Activated T-cell treated with anti-CD3 and anti-CD28 coated beads, Interleukin-2, amount 50 U/mL, for 4 hours (primary cell): Measurements from ENCODE around the gene PLA2G2F. TPM values are rescaled to one million over a fixed set of nuclear protein-coding genes. Genes with fewer than 3 reads are reported as not detected.

Experiments used
- ATAC-seq, 2 donors: fragments of 200-7000 bp; cut with Tn5 transposase; one replicate each; pipeline ENCODE4 v1.10.0; 2021
- DNase-seq: peaks from one replicate; pipeline ENCODE4 v3.0.0-alpha.2; 2020
- H3K27me3 Mint-ChIP-seq: one replicate; pipeline ENCODE4 v1.8.0; 2021; ENCODE audit warnings: low read depth, mixed read lengths
- H3K36me3 Mint-ChIP-seq: one replicate; pipeline ENCODE4 v1.8.0; 2022; ENCODE audit warnings: mixed read lengths; ENCODE audit not compliant: insufficient read depth
- H3K4me1 Mint-ChIP-seq: one replicate; pipeline ENCODE4 v1.8.0; 2021; ENCODE audit warnings: low read depth, mixed read lengths
- H3K4me3 Mint-ChIP-seq: one replicate; pipeline ENCODE4 v1.8.0; 2021; ENCODE audit warnings: mild to moderate bottlenecking, moderate library complexity, mixed read lengths
- H3K9me3 Mint-ChIP-seq: one replicate; pipeline ENCODE4 v1.8.0; 2021; ENCODE audit warnings: mixed read lengths
- total RNA-seq, 3 donors: library from RNA; stranded (reverse); gene quantifications; one replicate each; pipeline ENCODE4 v1.2.1, GENCODE V29; 2021

Gene PLA2G2F
- total RNA-seq, 3 donors from 2014 or later, result not detected

DNA sequence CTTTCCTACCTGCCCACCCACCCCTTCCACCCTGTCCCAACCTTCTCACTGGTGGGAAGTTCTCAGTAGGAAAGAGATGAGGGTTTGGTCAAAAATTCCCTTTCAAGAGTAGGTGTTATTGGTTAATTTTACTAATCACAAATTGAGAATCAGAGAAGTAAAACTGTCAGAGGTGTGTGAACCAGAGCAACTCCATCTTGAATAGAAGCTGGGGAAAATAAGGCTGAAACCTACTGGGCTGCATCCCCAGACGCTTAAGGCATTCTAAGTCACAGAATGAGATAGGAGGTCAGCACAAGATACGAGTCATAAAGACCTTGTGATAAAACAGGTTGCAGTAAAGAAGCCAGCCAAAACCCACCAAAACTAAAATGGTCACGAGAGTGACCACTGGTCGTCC lies 31.3 kb upstream of the PLA2G2F start:
- Mint-ChIP-seq H3K27me3 (peaks cover 10% of the 10 kb centered on the region), H3K4me1 (peaks cover 1% of the 10 kb centered on the region), H3K9me3 (no peaks in the 10 kb centered on the region), H3K36me3 (no peaks in the 10 kb centered on the region), H3K4me3 (no peak overlapping the region)
- no peak for ATAC-seq
- DNase-seq, result no peak

- Mint-ChIP-seq H3K4me1 (no peaks in the 10 kb centered on the region), H3K27me3 (peaks cover 10% of the 10 kb centered on the region), H3K9me3 (no peaks in the 10 kb centered on the region), H3K4me3 (no peak overlapping the region), H3K36me3 (no peaks in the 10 kb centered on the region)
- ATAC-seq (no peak), DNase-seq (no peak)
These were observed 30.6 kb upstream of the PLA2G2F start for GRCh38 chr1:20108366-20109123.

DNA sequence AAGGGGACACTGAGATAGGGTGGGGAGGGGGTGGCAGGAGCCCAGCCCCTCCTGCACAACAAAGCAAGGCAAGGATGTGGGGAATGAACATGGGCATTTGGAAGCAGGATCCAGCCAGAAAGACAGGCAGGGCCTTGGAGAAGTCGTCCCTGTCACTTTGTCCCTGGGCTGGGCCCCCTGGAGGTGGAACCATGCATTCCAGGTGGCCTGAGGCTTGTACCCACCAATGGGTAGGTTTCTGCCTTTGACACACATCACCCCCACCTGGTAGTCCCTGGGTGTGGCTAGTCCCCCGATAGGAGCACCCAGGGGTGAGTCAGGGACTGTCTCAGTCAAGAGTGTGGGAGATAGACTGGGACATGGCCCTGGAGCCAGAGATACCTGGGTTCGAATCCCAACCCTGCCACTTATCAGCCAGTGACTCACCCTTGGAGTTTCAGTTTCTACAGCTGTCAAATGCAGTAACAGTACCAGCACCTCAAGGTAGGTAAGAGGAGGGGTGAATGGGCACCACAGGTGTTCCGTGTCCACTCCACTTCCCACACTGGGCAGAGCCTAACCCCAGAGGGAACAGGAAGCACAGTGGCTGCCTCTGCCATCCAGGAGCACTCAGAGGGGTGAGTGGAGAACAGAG lies 29.8 kb upstream of the PLA2G2F start:
- Mint-ChIP-seq H3K9me3 (no peaks in the 10 kb centered on the region), H3K4me1 (no peaks in the 10 kb centered on the region), H3K27me3 (peaks cover 10% of the 10 kb centered on the region), H3K36me3 (no peaks in the 10 kb centered on the region), H3K4me3 (no peak overlapping the region)
- ATAC-seq (no peak), DNase-seq (no peak)

DNA sequence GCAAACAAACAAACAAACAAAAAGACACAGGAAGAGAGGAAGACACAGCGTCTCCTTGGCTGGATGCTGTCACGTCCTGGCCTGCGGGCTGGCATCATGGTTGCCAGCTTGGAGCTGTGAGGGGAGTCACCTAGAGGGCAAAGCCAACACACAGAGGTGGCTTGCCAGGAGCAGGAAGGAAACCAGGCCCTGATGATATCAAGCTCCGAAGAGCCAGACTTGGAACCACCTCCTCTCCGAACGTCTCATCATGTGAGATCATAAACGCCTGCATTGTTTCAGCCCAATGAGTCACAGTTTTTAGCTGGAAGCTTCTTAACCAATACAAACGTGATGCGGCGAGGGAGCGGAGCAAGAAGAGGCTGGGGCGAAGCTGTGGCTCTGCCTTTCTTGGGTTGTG lies 28.4 kb upstream of the PLA2G2F start:
- H3K4me1 Mint-ChIP-seq, result no peaks in the 10 kb centered on the region
- H3K4me3 Mint-ChIP-seq, result no peak overlapping the region
- no peaks in the 10 kb centered on the region for H3K36me3 Mint-ChIP-seq
- H3K27me3 Mint-ChIP-seq, result peaks cover 10% of the 10 kb centered on the region
- no peaks in the 10 kb centered on the region for H3K9me3 Mint-ChIP-seq
- DNase-seq (no peak), ATAC-seq (no peak)

DNA sequence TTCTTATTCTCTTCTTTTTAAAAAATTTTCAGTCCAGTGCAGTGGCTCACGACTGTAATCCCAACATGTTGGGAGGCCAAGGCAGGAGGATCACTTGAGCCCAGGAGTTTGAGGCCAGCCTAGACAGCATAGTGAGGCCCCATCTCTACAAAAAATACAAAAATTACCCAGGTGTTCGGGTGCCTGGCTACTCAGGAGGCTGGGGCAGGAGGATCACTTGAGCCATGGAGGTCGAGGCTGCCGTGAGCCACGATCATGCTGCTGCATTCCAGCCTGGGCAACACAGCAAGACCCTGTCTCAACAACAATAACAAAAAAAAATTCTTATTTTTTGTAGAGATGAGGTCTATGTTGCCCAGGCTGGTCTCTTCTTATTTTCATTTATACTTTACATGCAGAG lies 27.7 kb upstream of the PLA2G2F start:
- H3K36me3 Mint-ChIP-seq, result no peaks in the 10 kb centered on the region
- ATAC-seq (no peak), DNase-seq (no peak)
- H3K9me3 Mint-ChIP-seq, result no peaks in the 10 kb centered on the region
- no peak overlapping the region for H3K4me3 Mint-ChIP-seq
- peaks cover 10% of the 10 kb centered on the region for H3K27me3 Mint-ChIP-seq
- no peaks in the 10 kb centered on the region for H3K4me1 Mint-ChIP-seq

- H3K36me3 Mint-ChIP-seq, result no peaks in the 10 kb centered on the region
- ATAC-seq (no peak), DNase-seq (no peak)
- no peak overlapping the region for H3K4me3 Mint-ChIP-seq
- no peaks in the 10 kb centered on the region for H3K4me1 Mint-ChIP-seq
- no peaks in the 10 kb centered on the region for H3K9me3 Mint-ChIP-seq
- peaks cover 7% of the 10 kb centered on the region for H3K27me3 Mint-ChIP-seq
These were observed 26.7 kb upstream of the PLA2G2F start for GRCh38 chr1:20112279-20113000.

DNA sequence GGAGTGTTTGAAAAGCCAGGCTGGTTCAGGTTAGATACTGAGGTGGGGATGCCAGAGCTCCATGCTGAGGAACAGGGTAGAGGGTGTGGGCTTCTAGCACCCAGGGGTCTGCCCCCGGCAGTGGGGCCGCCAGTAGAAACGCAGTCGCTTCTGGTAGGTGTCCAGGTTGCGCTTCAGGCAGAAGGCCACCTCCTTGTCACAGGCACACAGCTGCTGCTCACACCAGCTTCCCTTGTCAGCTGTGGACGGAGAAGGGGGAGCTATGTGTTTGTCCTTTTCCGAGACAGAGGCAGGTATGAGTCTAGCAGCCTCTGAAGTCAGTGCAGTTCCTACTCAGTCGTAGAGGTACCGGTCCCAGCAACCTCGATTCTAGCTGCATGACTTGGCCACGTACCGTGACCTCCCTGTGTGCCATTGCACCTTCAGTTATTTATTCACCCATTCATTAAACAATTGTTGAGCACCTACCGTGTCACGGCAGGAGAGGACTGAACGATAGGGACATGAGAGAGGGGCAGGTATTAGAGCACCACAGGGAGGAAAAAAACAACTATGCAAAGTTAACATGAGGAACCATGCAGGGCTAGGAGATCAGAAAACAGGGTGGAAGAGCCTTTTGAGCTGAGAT lies 25.0 kb upstream of the PLA2G2F start:
- DNase-seq (no peak), ATAC-seq (no peak)
- H3K4me1 Mint-ChIP-seq, result no peaks in the 10 kb centered on the region
- H3K36me3 Mint-ChIP-seq, result no peaks in the 10 kb centered on the region
- peaks cover 4% of the 10 kb centered on the region for H3K27me3 Mint-ChIP-seq
- no peaks in the 10 kb centered on the region for H3K9me3 Mint-ChIP-seq
- no peak overlapping the region for H3K4me3 Mint-ChIP-seq

DNA sequence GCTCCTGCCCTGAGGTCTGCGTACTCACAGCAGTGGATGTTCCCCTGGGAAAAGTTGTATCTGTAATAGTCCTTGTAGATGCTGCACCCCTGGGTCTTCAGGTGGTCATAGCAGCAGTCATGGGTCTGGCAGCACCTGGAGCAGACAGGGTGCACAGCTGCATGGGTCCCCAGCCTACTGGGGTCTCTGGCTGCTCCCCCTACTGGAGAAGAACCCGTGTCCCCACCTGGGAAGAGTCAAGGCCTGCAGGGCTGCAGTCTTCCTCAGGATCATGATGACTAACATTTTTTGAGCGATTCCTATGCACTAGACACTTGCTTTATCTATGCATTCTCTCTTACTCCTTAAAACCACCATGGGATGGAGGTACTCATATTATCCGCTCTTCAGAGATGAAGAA lies 23.6 kb upstream of the PLA2G2F start:
- DNase-seq (no peak), ATAC-seq (no peak)
- H3K4me3 Mint-ChIP-seq, result no peak overlapping the region
- no peaks in the 10 kb centered on the region for H3K4me1 Mint-ChIP-seq
- H3K9me3 Mint-ChIP-seq, result no peaks in the 10 kb centered on the region
- peaks cover 4% of the 10 kb centered on the region for H3K27me3 Mint-ChIP-seq
- H3K36me3 Mint-ChIP-seq, result no peaks in the 10 kb centered on the region

DNA sequence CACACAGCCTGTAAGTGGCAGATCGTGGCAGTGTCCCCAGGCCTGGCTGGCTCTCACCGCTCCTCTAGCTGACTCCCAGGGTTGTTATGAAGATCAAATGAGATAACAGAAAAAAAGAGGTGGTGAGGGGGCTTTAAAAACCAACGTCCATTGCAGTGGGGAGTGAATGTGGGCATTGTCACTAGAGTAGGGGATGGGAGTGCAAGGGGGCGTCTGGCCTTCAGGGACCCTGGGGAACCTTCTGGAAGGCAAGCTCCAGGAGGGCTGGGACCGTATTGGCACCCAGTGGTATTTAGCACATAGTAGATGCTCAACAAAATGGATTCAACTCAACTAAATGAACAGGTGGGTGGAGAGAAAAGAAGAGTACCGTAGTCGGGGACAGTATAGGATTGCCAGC lies 23.2 kb upstream of the PLA2G2F start:
- no peaks in the 10 kb centered on the region for H3K9me3 Mint-ChIP-seq
- no peaks in the 10 kb centered on the region for H3K4me1 Mint-ChIP-seq
- DNase-seq, result no peak
- no peaks in the 10 kb centered on the region for H3K36me3 Mint-ChIP-seq
- H3K4me3 Mint-ChIP-seq, result no peak overlapping the region
- peaks cover 4% of the 10 kb centered on the region for H3K27me3 Mint-ChIP-seq
- no peak for ATAC-seq

GRCh38 chr1:20117236-20117635 lies 21.9 kb upstream of the PLA2G2F start:
- no peak overlapping the region for H3K4me3 Mint-ChIP-seq
- no peak for ATAC-seq
- H3K9me3 Mint-ChIP-seq, result no peaks in the 10 kb centered on the region
- H3K36me3 Mint-ChIP-seq, result no peaks in the 10 kb centered on the region
- no peaks in the 10 kb centered on the region for H3K4me1 Mint-ChIP-seq
- DNase-seq, result no peak
- H3K27me3 Mint-ChIP-seq, result peaks cover 4% of the 10 kb centered on the region

- peaks cover 13% of the 10 kb centered on the region for H3K27me3 Mint-ChIP-seq
These were observed 19.8 kb upstream of the PLA2G2F start, which contains the start of gene PLA2G2D for GRCh38 chr1:20119347-20119746. TSS of gene PLA2G2D (minus strand) at chr1:20119536. CDS start at chr1:20119498, 38 bp downstream.

DNA sequence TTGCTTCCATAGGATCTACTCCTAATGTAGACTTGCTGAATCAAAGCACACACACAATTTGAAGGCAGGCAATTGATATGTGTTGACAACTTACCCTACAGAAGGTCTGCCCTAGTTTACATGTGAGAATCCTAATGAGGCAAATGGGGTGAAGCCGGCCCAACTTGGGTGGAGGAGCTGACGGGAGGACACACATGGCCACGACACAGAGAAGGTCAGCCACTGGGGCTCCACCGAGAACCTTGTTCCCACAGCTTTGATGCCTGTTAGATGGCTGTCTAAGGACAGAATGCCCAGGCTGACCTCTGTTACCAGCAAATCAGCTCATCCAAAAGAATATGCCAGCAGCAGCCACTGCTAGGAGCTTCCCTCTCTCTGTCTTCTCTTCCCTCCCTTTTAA lies 18.3 kb upstream of the PLA2G2F start:
- H3K9me3 Mint-ChIP-seq, result no peaks in the 10 kb centered on the region
- no peaks in the 10 kb centered on the region for H3K36me3 Mint-ChIP-seq
- H3K27me3 Mint-ChIP-seq, result peaks cover 20% of the 10 kb centered on the region
- no peak for ATAC-seq
- H3K4me3 Mint-ChIP-seq, result no peak overlapping the region
- no peak for DNase-seq
- H3K4me1 Mint-ChIP-seq, result no peaks in the 10 kb centered on the region

More at GRCh38 chr1:20119347-20119746, 19.8 kb upstream of the PLA2G2F start, which contains the start of gene PLA2G2D:
- ATAC-seq (no peak), DNase-seq (no peak)
- no peaks in the 10 kb centered on the region for H3K36me3 Mint-ChIP-seq
- no peaks in the 10 kb centered on the region for H3K9me3 Mint-ChIP-seq
- no peak within 1 kb of the TSS for H3K4me3 Mint-ChIP-seq
- no peaks in the 10 kb centered on the region for H3K4me1 Mint-ChIP-seq

GRCh38 chr1:20123722-20124455 lies 15.2 kb upstream of the PLA2G2F start:
- H3K4me3 Mint-ChIP-seq, result no peak overlapping the region

More at GRCh38 chr1:20123722-20124455, 15.2 kb upstream of the PLA2G2F start:
- Mint-ChIP-seq H3K27me3 (peaks cover 20% of the 10 kb centered on the region), H3K36me3 (no peaks in the 10 kb centered on the region), H3K4me1 (no peaks in the 10 kb centered on the region), H3K9me3 (no peaks in the 10 kb centered on the region)
- DNase-seq (no peak), ATAC-seq (no peak)
